K562 (cell line): ENCODE results near the gene DUSP10. TPM values are rescaled to one million over a fixed set of nuclear protein-coding genes. Genes with fewer than 3 reads are reported as not detected.
A peak's percentile ranks its signal among the peaks of the same experiment; 100 is the strongest.

Source experiments
- ATF7 ChIP-seq: fragments of 450-650 bp; IDR thresholded peaks from 2 replicates; pipeline ENCODE4 v1.7.1; 2014; ENCODE audit warnings: mild to moderate bottlenecking, moderate library complexity
- BMI1 ChIP-seq: fragments of 150-350 bp; IDR thresholded peaks from 2 replicates; pipeline ENCODE4 v1.6.1; 2014; ENCODE audit warnings: low read length
- CTBP1 ChIP-seq: fragments of 450-650 bp; IDR thresholded peaks from 2 replicates; pipeline ENCODE4 v1.6.1; 2016; ENCODE audit warnings: borderline replicate concordance
- E4F1 ChIP-seq: fragments of 250-450 bp; sonication (Bioruptor Pico); IDR thresholded peaks from 2 replicates; pipeline ENCODE4 v1.5.0; 2021; ENCODE audit warnings: mild to moderate bottlenecking, borderline replicate concordance
- EHMT2 ChIP-seq: fragments of 450-650 bp; IDR thresholded peaks from 2 replicates; pipeline ENCODE4 v1.6.1; 2018; ENCODE audit warnings: antibody characterized with exemption
- GABPB2 ChIP-seq: fragments of 250-450 bp; sonication (Bioruptor Pico); conservative IDR thresholded peaks from 2 replicates; pipeline ENCODE4 v1.5.1; 2021; ENCODE audit warnings: mild to moderate bottlenecking
- GTF2F1 ChIP-seq: IDR thresholded peaks from 2 replicates; pipeline ENCODE4 v1.6.1; 2011; ENCODE audit warnings: low read depth, low read length, improper control_type of control experiment
- HDAC6 ChIP-seq: IDR thresholded peaks from 2 replicates; pipeline ENCODE4 v1.6.1; 2012; ENCODE audit warnings: low read depth, mild to moderate bottlenecking, control low read depth, inconsistent platforms, low read length, moderate library complexity
- HOXB6 ChIP-seq: fragments of 250-450 bp; sonication (Bioruptor Pico); IDR thresholded peaks from 2 replicates; pipeline ENCODE4 v1.5.1; 2022; ENCODE audit warnings: mild to moderate bottlenecking, borderline replicate concordance
- MECOM ChIP-seq: fragments of 250-450 bp; sonication (Bioruptor Pico); IDR thresholded peaks from 2 replicates; pipeline ENCODE4 v1.8.0; 2022; ENCODE audit warnings: inconsistent platforms
- MYBL2 ChIP-seq, 2 experiments: fragments of 450-650 bp in 1 of 2; sonication (generic) in 1 of 2; formaldehyde crosslinking in 1 of 2; IDR thresholded peaks; 2 replicates each; pipeline versions ENCODE4 v1.6.1 to v1.8.1; 2017 to 2022; ENCODE audit warnings: borderline replicate concordance in 1 of 2, inconsistent platforms in 1 of 2, low read depth in 1 of 2, mild to moderate bottlenecking in 1 of 2, missing genetic modification reagents in 1 of 2, moderate library complexity in 1 of 2
- NFRKB ChIP-seq: fragments of 450-650 bp; IDR thresholded peaks from 2 replicates; pipeline ENCODE4 v1.6.1; 2016; ENCODE audit warnings: low read depth
- OTX1 ChIP-seq: fragments of 450-650 bp; formaldehyde crosslinking; IDR thresholded peaks from 2 replicates; pipeline ENCODE4 v1.4.0; 2022; ENCODE audit warnings: mild to moderate bottlenecking
- PHF21A ChIP-seq: fragments of 450-650 bp; IDR thresholded peaks from 2 replicates; pipeline ENCODE4 v1.6.1; 2017; ENCODE audit warnings: low read depth, borderline replicate concordance
- SMAD3 ChIP-seq: fragments of 450-650 bp; formaldehyde crosslinking; conservative IDR thresholded peaks from 2 replicates; pipeline ENCODE4 v1.4.0; 2020; ENCODE audit warnings: mild to moderate bottlenecking
- SRSF9 ChIP-seq: fragments of 200-400 bp; formaldehyde crosslinking; IDR thresholded peaks from 2 replicates; pipeline ENCODE4 v1.6.1; 2017; ENCODE audit warnings: low read depth, low read length, borderline replicate concordance
- XRCC3 ChIP-seq: fragments of 450-650 bp; IDR thresholded peaks from 2 replicates; pipeline ENCODE4 v1.6.1; 2017; ENCODE audit warnings: mild to moderate bottlenecking, moderate library complexity
- ZNF592 ChIP-seq: fragments of 450-650 bp; IDR thresholded peaks from 2 replicates; pipeline ENCODE4 v1.6.1; 2017; ENCODE audit warnings: antibody characterized with exemption, mild to moderate bottlenecking
- ZNF655 ChIP-seq: fragments of 250-450 bp; sonication (Bioruptor Pico); IDR thresholded peaks from 2 replicates; pipeline ENCODE4 v1.5.0; 2021
- polyA plus RNA-seq, 8 experiments: library from polyadenylated mRNA; depleted of rRNA in 4 of 8; stranded (reverse) in 5 of 8; unstranded in 3 of 8; fragments of >200 nt; fragmentation: Nextera tagmentation in 2 of 8; fragmentation: Illumina TruSeq in 1 of 8; extraction: Ambion mirVana in 2 of 8; extraction: Trizol in 1 of 8; gene quantifications; 2 replicates each; pipeline versions ENCODE4 v1.2.1 to v1.2.3, GENCODE V29; 2011 to 2014; ENCODE audit warnings: inconsistent platforms in 1 of 8, missing spikeins in 1 of 8
- total RNA-seq, 7 experiments: library from RNA; depleted of rRNA in 6 of 7; stranded (reverse); fragments of >200 nt in 6 of 7; fragmentation: Illumina TruSeq in 2 of 7; extraction: Trizol in 2 of 7; gene quantifications; 2 replicates each; pipeline versions ENCODE4 v1.2.1 to v1.2.3, GENCODE V29; 2011 to 2021; ENCODE audit warnings: low replicate concordance in 1 of 7

The DUSP10 gene
- total and polyA plus RNA-seq, 9 of the 15 experiments (the other 6 are each of a cell fraction or from before 2014, with no cell fraction given), result 1.7 to 8.3 (median 6.1) TPM

- TF ChIP-seq MECOM (no peak), SRSF9 (no peak), OTX1 (CRISPR knock-in tag) (peak; percentile 88), PHF21A (no peak), GTF2F1 (no peak), GABPB2 (CRISPR knock-in tag) (no peak), NFRKB (peak; percentile 41; the same call in 1 of the 2 replicates), EHMT2 (no peak), ATF7 (peak; percentile 83), ZNF655 (no peak), HOXB6 (CRISPR knock-in tag) (no peak), ZNF592 (no peak), HDAC6 (no peak), E4F1 (CRISPR knock-in tag) (no peak), SMAD3 (CRISPR knock-in tag) (no peak), MYBL2 (IDR thresholded peaks at IDR 0.05; ENCODE audit: low read depth) (no peak), MYBL2 (CRISPR knock-in tag; IDR thresholded peaks at IDR 0.05; ENCODE audit: borderline replicate concordance) (no peak), BMI1 (no peak), CTBP1 (no peak), XRCC3 (no peak)
These were observed 26.3 kb downstream of the DUSP10 start (continued) for GRCh38 chr1:221715321-221716169.
